Dendritic cell treated with granulocyte-macrophage colony-stimulating factor and Interleukin-4, amounts not matched to agents 40 ng/mL and 50 ng/mL, for 4 days (primary cell): ENCODE measurements around the gene UNC119B.
A peak's percentile ranks its signal among the peaks of the same experiment; 100 is the strongest.

Source experiments
- H3K27ac Mint-ChIP-seq: one replicate; pipeline ENCODE4 v1.8.0; 2022; ENCODE audit warnings: mild to moderate bottlenecking, mixed read lengths
- H3K27me3 Mint-ChIP-seq: one replicate; pipeline ENCODE4 v1.8.0; 2022; ENCODE audit warnings: mild to moderate bottlenecking, mixed read lengths
- H3K36me3 Mint-ChIP-seq: one replicate; pipeline ENCODE4 v1.8.0; 2022; ENCODE audit warnings: low read depth, mixed read lengths
- H3K4me1 Mint-ChIP-seq: one replicate; pipeline ENCODE4 v1.8.0; 2022; ENCODE audit warnings: low read depth, mixed read lengths
- H3K4me3 Mint-ChIP-seq: one replicate; pipeline ENCODE4 v1.8.0; 2022; ENCODE audit warnings: mild to moderate bottlenecking, moderate library complexity, mixed read lengths
- H3K9me3 Mint-ChIP-seq: one replicate; pipeline ENCODE4 v1.8.0; 2022; ENCODE audit warnings: mixed read lengths
- intact Hi-C: fragments of 100-400 bp; cut with micrococcal nuclease; formaldehyde crosslinking; loops from one replicate; pipeline ENCODE4 v1.15.0; 2022

The UNC119B gene

DNA sequence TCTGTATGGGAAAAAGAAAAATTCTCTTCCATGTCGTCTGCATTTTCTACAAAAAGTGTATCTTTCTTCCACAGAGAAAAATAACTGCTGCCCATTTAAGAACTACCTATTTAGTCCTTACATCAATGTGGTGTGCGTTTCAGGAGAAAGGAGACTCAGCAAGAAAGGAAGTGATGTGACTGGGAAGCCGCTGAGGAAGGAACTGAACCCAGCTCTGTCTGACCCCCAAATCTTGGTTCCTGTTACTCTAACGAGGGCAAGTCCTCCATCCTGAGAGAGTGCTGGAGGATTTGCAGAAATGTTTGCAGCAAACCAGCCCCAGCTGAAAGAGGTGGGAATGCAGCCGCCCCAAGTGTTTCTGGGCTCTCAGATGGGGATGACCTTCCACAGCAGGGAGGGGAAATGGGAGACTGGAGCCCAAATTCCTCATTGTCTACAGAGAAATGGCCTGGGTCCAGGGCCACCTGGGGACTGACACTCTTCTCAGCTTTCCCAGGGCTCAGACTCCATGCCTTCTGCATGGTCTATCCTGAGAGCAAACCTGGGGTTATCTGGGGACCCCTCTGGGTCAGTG is 30.0 kb upstream of the UNC119B start:
- Mint-ChIP-seq H3K27me3 (no peaks in the 10 kb centered on the region), H3K4me1 (peaks cover 49% of the 10 kb centered on the region), H3K27ac (peak overlapping the region; percentile 66), H3K36me3 (no peaks in the 10 kb centered on the region), H3K4me3 (no peak overlapping the region), H3K9me3 (no peaks in the 10 kb centered on the region)
- intact Hi-C loops, result no loop called here

DNA sequence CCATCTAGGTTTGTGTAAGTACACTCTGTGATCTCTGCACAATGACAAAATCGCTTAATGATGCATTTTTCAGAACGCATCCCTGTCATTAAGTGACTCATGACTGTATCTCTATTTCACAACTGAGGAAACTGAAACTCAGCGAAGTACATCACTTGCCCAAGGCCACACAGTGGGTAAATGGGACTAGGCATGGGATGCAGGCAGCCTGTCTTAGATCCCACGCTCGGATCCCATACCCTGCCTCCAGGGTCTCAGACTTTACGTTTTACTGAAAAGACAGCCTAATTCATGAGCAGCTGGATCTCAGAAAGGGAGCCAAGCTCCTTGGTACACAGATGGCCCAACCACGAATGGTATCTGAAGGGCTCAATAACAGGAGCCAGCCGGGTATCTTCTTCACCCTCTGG is 25.7 kb upstream of the UNC119B start:
- no peaks in the 10 kb centered on the region for H3K9me3 Mint-ChIP-seq
- H3K27me3 Mint-ChIP-seq, result no peaks in the 10 kb centered on the region
- intact Hi-C loops, result no loop called here
- peaks cover 9% of the 10 kb centered on the region for H3K36me3 Mint-ChIP-seq
- peaks cover 55% of the 10 kb centered on the region for H3K4me1 Mint-ChIP-seq
- peak overlapping the region; percentile 9 for H3K4me3 Mint-ChIP-seq
- peak overlapping the region; percentile 98 for H3K27ac Mint-ChIP-seq

DNA sequence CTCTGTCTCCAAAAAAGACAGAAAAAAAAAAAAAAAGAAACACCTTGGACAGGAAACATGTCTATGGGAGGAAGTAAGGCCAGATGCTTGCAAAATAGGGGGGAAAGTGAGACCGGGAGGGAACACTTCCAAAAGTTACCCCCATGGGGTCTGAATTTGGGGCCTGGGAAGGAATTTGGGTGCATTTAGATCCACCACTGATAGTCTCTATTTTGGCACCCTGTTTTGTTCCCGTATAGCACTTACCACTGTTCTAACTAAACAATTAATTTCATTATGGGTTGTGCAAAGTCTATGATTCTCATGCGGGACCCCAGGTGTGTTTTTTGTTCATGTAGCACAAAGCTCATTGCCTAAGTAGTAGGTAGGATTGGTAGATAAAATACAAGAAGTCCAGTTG is 24.7 kb upstream of the UNC119B start:
- Mint-ChIP-seq H3K36me3 (peaks cover 9% of the 10 kb centered on the region), H3K9me3 (no peaks in the 10 kb centered on the region), H3K27me3 (no peaks in the 10 kb centered on the region), H3K27ac (peak overlapping the region; percentile 98), H3K4me3 (peak overlapping the region; percentile 88), H3K4me1 (peaks cover 54% of the 10 kb centered on the region)
- intact Hi-C loops, result loop anchor here (5.0 kb wide), 1 partner anchor 38 kb away; no protein-coding TSS in a partner anchor

DNA sequence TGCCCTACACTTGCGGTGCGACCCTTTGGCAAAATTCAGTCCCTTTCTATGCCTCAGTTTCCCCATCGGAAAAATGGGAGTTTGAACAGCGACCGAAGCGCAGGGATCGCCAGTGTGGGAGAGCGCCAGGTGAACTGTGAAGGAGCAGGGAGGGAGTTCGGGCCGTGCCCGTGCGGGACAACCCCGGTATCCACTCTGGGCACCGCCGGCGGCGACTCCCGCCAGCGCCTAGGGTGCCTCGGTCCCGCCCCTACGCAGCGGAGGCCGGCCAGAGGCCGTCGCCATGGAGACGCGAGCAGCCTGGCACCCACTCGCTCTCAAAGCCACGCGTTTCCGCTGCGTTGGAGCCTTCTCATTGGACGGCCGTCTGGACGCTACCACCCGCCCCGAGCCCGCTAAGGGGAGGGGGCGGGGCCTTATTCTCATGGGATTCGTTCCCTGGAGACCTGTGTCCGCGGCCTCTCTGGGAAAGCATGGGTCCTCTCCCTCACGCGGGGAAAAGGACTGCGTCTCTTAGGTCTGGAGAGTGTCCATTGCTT is 24.0 kb upstream of the UNC119B start:
- intact Hi-C loops, result loop anchor here (2.0 to 5.0 kb wide), 2 partner anchors 25 to 39 kb away; partner anchors contain the start of gene UNC119B
- Mint-ChIP-seq H3K27ac (peak overlapping the region; percentile 98), H3K36me3 (peaks cover 9% of the 10 kb centered on the region), H3K27me3 (no peaks in the 10 kb centered on the region), H3K9me3 (no peaks in the 10 kb centered on the region), H3K4me3 (peak overlapping the region; percentile 88), H3K4me1 (peaks cover 57% of the 10 kb centered on the region)

DNA sequence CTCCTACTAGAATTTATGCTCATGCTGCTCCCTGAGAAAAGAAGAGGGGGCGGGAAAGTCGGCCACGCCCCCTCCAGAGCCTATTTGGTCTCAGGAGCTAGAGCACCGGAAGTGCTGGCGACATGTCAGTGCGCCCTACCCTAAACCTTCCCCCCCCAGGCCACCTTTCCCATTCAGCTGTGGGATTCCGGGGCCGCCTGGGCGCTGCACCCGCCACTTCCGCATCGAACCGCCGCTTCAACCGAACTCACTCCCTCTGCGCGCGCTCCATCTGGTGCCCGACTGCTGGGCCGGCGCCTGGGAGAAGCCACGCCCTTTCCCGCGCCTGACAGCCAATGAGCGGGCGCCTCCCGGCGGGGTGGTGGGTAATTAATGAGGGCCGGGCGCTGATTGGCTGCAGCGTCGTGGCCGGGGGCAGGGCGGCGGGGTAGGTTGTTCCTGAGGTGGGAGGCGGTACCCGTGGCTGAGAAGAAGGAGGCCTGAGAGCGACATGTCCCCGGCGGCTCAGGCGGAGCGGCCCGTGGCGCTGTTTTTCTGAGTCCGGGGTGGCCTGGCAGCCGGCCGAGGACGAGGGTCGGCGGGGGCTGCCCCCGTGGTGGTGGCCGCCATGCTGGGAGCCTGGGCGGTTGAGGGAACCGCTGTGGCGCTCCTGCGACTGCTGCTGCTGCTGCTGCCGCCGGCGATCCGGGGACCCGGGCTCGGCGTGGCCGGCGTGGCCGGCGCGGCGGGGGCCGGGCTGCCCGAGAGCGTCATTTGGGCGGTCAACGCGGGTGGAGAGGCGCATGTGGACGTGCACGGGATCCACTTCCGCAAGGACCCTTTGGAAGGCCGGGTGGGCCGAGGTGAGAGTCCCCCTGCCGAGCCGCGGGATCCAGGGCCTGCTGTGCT is 23.3 kb upstream of the UNC119B start, which contains the start of gene MLEC:
TSS of gene MLEC (plus strand) at position 460 of the 888 bp plus-strand sequence. CDS start at position 608, 148 bp downstream.
- no peaks in the 10 kb centered on the region for H3K9me3 Mint-ChIP-seq
- H3K4me3 Mint-ChIP-seq, result peak within 1 kb of the TSS; percentile 88
- H3K36me3 Mint-ChIP-seq, result peaks cover 12% of the 10 kb centered on the region
- H3K27ac Mint-ChIP-seq, result peak within 1 kb of the TSS; percentile 98
- H3K4me1 Mint-ChIP-seq, result peaks cover 65% of the 10 kb centered on the region
- H3K27me3 Mint-ChIP-seq, result no peaks in the 10 kb centered on the region
- intact Hi-C loops, result loop anchor here (2.0 to 5.0 kb wide), 2 partner anchors 24 to 40 kb away; partner anchors contain the start of gene UNC119B

DNA sequence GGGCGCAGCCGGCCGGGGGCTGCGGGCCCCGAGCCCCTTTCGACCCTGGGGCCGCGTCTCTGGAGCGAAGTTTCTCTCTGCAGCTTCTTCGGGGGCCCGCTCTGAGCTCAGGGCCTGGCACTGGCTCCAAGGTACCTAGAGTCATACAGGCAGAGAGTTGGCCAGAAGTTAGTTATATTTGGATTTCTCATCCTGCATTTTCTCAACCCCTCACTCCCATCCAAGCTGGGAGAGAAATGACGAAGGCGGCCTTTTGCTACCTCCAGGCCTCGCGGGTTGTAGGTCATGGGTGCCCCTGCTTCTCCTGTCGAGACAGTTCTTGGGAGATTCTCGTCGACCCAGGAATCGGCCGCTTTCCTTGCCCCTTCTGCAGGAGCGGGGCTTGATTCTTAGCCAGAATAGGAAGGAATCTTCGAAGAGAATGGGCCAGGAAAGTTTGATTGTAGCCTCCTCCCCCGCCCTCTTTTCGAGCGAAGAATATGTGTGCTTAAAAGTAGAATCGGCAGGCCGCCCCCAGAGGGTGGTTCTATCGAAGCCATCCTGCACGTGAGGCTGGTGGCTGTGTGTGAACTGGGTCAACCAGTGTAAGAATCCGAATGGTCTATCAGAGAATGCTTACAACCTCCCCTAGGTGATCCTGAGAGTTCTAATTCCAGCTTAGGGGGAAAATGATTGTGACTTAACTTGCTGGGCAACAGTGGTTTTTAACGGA is 22.5 kb upstream of the UNC119B start:
- Mint-ChIP-seq H3K36me3 (peaks cover 20% of the 10 kb centered on the region), H3K27ac (peak overlapping the region; percentile 98), H3K4me3 (peak overlapping the region; percentile 88), H3K9me3 (no peaks in the 10 kb centered on the region), H3K4me1 (peaks cover 71% of the 10 kb centered on the region), H3K27me3 (no peaks in the 10 kb centered on the region)
- intact Hi-C loops, result loop anchor here (1.0 to 5.0 kb wide), 3 partner anchors 23 to 284 kb away; partner anchors contain the start of gene UNC119B

DNA sequence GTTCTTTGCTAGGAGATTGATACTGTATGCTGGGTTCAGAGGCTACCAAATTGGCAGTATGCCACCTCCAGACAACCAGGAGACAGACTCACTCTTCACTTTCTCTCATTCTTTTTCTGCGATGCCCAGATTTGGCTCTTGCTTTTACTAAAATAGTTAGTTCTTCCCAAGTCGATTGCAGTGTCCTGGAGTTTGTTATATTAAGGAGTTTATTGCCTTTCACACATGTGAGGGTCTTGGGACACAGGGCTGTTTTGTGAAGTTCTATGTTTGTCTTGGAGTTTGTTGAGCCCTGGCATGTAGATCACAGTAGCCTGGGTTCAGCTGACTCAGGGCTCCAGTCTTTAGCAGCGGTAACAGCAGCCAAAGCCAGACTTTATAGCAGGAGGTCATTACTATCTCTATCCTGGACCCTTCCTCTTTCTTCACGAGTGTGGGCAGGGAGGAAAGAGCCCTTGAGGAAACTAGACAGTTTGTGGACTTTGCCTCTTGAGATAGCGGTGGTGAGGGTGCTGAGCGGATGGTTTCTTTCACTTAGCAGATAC is 21.7 kb upstream of the UNC119B start:
- peaks cover 69% of the 10 kb centered on the region for H3K4me1 Mint-ChIP-seq
- peaks cover 28% of the 10 kb centered on the region for H3K36me3 Mint-ChIP-seq
- no peaks in the 10 kb centered on the region for H3K9me3 Mint-ChIP-seq
- H3K27ac Mint-ChIP-seq, result peak overlapping the region; percentile 98
- no peaks in the 10 kb centered on the region for H3K27me3 Mint-ChIP-seq
- H3K4me3 Mint-ChIP-seq, result peak overlapping the region; percentile 88
- intact Hi-C loops, result loop anchor here (1.0 to 5.0 kb wide), 2 partner anchors 41 to 283 kb away; no protein-coding TSS in a partner anchor

DNA sequence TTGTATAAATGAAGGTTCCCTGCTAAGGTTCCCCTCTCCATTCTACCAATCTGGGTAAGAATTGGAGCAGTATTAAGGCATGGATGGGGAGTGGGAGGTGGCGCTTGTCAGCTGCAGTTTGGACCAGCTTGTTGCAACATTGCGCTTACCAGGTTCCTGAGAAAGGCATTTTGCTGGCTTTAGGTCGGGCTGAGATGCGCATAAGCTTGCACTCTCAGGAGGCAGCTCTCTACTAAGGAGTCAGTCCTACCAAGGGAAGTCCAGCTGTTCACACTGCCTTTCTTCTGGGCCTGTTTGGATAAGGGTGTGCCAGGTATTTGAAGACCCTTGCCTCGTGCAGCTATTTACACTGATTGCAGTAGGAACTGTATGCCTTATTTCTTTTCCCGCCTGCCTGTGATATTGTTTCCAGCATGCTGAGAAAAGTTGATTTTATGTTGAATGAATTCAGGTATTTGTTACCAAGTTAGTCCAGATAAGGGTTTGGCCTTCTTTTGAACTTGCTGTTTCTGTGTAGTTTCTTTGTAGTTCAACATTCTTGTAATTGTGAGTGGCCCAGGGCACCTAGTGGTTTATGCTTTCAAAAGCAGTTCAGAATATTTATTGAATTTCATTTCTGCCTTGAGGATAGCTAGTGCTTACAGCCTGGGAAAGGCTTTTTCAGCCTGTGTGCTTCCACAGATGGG is 20.7 kb upstream of the UNC119B start:
- peak overlapping the region; percentile 88 for H3K4me3 Mint-ChIP-seq
- H3K4me1 Mint-ChIP-seq, result peaks cover 72% of the 10 kb centered on the region
- intact Hi-C loops, result loop anchor here (5.0 kb wide), 1 partner anchor 42 kb away; no protein-coding TSS in a partner anchor

DNA sequence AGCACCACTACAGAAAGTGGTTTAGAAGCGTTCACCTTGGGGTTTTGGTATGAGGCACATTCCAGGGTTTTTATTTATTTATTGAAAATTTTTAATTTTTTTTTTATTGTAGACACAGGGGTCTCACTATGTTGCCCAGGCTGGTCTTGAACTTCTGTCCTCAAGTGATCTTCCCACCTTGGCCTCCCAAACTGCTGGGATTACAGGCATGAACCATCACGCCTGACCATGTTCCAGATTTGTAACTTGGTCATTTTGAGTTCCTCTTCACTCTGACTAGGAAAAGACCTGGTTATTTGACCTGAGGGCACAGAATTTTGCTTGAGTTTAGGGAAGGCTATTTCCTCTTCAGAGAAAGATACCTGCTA is 20.2 kb upstream of the UNC119B start:
- no peak overlapping the region for H3K4me3 Mint-ChIP-seq
- no peaks in the 10 kb centered on the region for H3K27me3 Mint-ChIP-seq
- no peak overlapping the region for H3K27ac Mint-ChIP-seq
- H3K9me3 Mint-ChIP-seq, result no peaks in the 10 kb centered on the region
- intact Hi-C loops, result no loop called here
- peaks cover 72% of the 10 kb centered on the region for H3K4me1 Mint-ChIP-seq
- H3K36me3 Mint-ChIP-seq, result peaks cover 43% of the 10 kb centered on the region

More for the DNA sequence above, 20.7 kb upstream of the UNC119B start:
- Mint-ChIP-seq H3K27ac (no peak overlapping the region), H3K9me3 (no peaks in the 10 kb centered on the region), H3K27me3 (no peaks in the 10 kb centered on the region), H3K36me3 (peaks cover 38% of the 10 kb centered on the region)

DNA sequence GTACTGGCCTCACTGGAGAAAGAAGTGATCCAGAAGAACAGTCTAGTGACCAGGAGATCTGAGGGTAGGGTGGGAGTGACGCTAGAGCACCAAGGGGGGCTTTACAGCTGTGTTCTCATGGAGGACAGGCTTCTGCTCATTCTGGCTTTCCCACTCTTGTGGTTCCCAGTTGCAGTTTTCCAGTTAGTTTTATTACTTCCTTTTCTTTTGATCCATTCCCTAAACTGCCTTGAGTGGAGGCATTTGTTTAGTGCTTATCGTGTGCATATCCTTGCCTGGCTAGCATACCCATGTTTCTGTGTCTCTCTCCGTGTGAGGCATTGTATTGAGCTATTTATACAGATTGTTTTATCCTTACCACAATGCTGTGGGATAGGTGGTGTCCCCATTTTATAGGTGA is 19.3 kb upstream of the UNC119B start:
- Mint-ChIP-seq H3K27ac (peak overlapping the region; percentile 33), H3K4me3 (no peak overlapping the region), H3K9me3 (no peaks in the 10 kb centered on the region), H3K36me3 (peaks cover 52% of the 10 kb centered on the region), H3K27me3 (no peaks in the 10 kb centered on the region), H3K4me1 (peaks cover 67% of the 10 kb centered on the region)
- intact Hi-C loops, result no loop called here

DNA sequence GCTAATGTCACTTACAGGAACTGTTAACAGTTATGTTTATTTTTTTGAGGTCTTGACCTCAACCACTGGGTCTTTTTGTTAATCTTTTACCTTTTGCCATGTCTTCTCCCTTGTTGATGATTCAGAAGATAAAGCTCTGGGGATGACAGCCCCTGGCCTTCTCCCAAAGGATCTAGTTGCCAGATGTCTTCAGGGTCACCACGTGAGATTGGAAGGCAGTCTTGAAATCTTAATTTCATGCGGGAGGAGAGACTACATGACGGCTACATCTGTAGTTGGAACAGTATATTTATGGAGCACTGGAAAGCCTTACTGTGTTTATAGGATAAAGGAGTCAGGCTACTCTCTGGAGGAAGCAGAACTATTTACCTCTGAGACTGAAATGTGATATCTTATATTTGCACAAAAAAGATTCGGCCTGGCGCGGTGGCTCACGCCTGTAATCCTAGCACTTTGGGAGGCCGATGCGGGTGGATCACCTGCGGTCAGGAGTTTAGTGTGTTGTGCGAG is 17.7 kb upstream of the UNC119B start:
- Mint-ChIP-seq H3K4me3 (no peak overlapping the region), H3K36me3 (peaks cover 59% of the 10 kb centered on the region), H3K27me3 (no peaks in the 10 kb centered on the region), H3K4me1 (peaks cover 74% of the 10 kb centered on the region), H3K9me3 (no peaks in the 10 kb centered on the region), H3K27ac (peak overlapping the region; percentile 33)
- intact Hi-C loops, result no loop called here

DNA sequence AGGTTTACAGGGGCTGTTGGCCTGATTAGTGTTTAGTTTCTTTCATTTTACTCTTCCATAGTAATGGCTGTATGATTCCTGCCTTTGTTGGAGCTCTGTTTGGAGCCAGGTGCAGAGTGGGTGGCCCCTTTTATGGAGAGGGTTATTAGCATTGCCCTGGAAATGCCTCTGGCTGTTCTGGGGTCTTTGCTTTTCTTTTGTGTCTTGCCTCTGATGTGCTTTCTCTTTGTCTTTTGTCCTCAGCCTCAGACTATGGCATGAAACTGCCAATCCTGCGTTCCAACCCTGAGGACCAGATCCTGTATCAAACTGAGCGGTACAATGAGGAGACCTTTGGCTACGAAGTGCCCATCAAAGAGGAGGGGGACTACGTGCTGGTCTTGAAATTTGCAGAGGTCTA is 16.4 kb upstream of the UNC119B start:
- peaks cover 72% of the 10 kb centered on the region for H3K36me3 Mint-ChIP-seq
- H3K4me3 Mint-ChIP-seq, result no peak overlapping the region
- intact Hi-C loops, result no loop called here
- peaks cover 77% of the 10 kb centered on the region for H3K4me1 Mint-ChIP-seq
- no peak overlapping the region for H3K27ac Mint-ChIP-seq
- no peaks in the 10 kb centered on the region for H3K9me3 Mint-ChIP-seq
- H3K27me3 Mint-ChIP-seq, result no peaks in the 10 kb centered on the region

DNA sequence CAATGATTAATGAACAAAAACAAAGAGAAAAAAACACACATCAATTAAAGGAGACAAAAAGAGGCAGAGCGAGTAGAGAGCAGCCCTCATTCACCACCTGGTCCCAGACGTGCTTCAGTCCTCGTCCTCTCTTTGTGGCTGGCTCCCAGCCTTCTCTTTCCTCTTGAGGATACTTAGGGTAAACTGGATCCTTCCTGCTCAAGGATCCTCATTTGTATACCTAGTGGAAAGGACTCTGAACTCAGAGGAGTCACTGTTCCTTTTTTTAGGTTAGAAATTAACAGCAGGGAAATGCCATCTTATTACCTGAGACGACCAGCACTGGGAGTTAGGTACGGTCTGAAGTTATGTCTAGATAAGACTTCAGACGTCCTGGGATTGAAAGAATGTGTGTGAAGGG is 13.6 kb upstream of the UNC119B start:
- no peak overlapping the region for H3K4me3 Mint-ChIP-seq
- H3K4me1 Mint-ChIP-seq, result peaks cover 73% of the 10 kb centered on the region
- H3K27me3 Mint-ChIP-seq, result no peaks in the 10 kb centered on the region
- intact Hi-C loops, result no loop called here
- peaks cover 100% of the 10 kb centered on the region for H3K36me3 Mint-ChIP-seq
- no peak overlapping the region for H3K27ac Mint-ChIP-seq
- H3K9me3 Mint-ChIP-seq, result no peaks in the 10 kb centered on the region
